PC-3 (cell line): Measurements from ENCODE around the gene KRT17.
A peak's percentile ranks its signal among the peaks of the same experiment; 100 is the strongest.

Source experiments
- EZH2 ChIP-seq: fragments of 300-600 bp; sonication (generic); IDR thresholded peaks from one replicate; pipeline ENCODE4 v1.6.1; 2017; ENCODE audit warnings: antibody characterized with exemption, mild to moderate bottlenecking, low read length; ENCODE audit not compliant: unreplicated experiment
- EZH2phosphoT487 ChIP-seq: fragments of 300-600 bp; sonication (generic); IDR thresholded peaks from 2 replicates; pipeline ENCODE4 v1.6.1; 2018; ENCODE audit warnings: mild to moderate bottlenecking, antibody characterized with exemption, low read length, borderline replicate concordance
- TF ChIP-seq, protein P1 (sequence below): fragments of 300-600 bp; sonication (generic); conservative IDR thresholded peaks from 2 replicates; pipeline ENCODE4 v1.5.1; 2017; ENCODE audit warnings: antibody characterized with exemption, low read depth, mild to moderate bottlenecking, low read length

DNA sequence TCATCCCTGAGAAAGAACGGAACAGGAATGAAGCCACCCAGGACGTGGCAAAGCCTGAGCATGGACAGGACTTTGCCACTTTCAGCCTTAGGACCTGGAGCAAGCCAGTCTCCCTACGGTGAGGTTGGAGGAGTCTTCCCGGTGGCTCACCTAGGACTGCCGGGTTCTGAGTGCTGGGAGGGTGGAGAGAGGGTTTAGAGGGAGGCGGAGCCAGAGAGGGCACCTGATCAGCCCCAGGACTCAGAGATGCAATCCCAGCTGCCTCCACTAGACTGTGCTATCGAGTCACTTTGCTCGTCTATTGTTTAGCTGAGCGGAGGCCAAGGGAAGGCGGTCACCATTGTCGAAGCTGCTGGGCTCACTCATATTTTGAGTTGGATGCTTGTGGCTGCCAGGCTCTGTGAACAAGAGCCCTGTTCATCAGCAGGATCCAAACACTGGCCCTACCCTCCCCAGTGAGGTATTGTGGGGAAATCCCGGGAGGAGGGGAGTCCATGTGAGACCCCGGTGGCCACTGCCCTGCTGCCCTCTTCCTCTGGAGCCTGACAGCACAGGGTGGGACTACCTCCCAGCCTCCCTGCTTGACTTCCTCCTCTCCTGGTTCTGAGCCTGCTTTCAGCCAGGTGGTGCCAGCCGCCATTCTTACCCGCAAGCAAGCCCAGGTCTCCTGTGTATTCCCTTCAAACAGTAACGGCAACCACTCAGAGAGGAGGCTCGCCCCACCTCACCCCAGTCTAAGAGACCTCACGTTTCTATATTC is 44.7 kb downstream of the KRT17 start:
- TF ChIP-seq, protein P1, sequence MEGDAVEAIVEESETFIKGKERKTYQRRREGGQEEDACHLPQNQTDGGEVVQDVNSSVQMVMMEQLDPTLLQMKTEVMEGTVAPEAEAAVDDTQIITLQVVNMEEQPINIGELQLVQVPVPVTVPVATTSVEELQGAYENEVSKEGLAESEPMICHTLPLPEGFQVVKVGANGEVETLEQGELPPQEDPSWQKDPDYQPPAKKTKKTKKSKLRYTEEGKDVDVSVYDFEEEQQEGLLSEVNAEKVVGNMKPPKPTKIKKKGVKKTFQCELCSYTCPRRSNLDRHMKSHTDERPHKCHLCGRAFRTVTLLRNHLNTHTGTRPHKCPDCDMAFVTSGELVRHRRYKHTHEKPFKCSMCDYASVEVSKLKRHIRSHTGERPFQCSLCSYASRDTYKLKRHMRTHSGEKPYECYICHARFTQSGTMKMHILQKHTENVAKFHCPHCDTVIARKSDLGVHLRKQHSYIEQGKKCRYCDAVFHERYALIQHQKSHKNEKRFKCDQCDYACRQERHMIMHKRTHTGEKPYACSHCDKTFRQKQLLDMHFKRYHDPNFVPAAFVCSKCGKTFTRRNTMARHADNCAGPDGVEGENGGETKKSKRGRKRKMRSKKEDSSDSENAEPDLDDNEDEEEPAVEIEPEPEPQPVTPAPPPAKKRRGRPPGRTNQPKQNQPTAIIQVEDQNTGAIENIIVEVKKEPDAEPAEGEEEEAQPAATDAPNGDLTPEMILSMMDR = peak; percentile 65
- TF ChIP-seq EZH2phosphoT487 (no peak), EZH2 (no peak)
